H1 (cell line): Measurements from ENCODE around the gene CCDC80. TPM values are rescaled to one million over a fixed set of nuclear protein-coding genes. Genes with fewer than 3 reads are reported as not detected.

Experiments
- CEBPB ChIP-seq: IDR thresholded peaks from 2 replicates; pipeline ENCODE4 v1.6.1; 2012; ENCODE audit warnings: low read depth, low read length
- CHD7 ChIP-seq: fragments of 300-600 bp; sonication (generic); IDR thresholded peaks from 2 replicates; pipeline ENCODE4 v1.7.1; 2012; ENCODE audit warnings: low read length, moderate library complexity, mild to moderate bottlenecking, inconsistent platforms; ENCODE audit not compliant: insufficient replicate concordance
- MAX ChIP-seq: IDR thresholded peaks from 2 replicates; pipeline ENCODE4 v1.6.1; 2012; ENCODE audit warnings: inconsistent platforms
- polyA plus RNA-seq, 7 experiments: library from polyadenylated mRNA; depleted of rRNA in 3 of 7; stranded (reverse) in 5 of 7; unstranded in 2 of 7; fragments of >200 nt in 5 of 7; fragments of 200-250 nt in 2 of 7; gene quantifications; 1 replicate in 5 of 7; 2 replicates in 1 of 7; 4 replicates in 1 of 7; pipeline versions ENCODE4 v1.2.1 to v1.2.3, GENCODE V29; 2011 to 2013; ENCODE audit warnings: missing spikeins in 2 of 7, mixed read lengths in 2 of 7
- total RNA-seq: library from RNA; stranded (reverse); fragmentation: NEBNext Ultra II Directional; extraction: Animal tissue kit (Norgen Biotek cat#: 25700); gene quantifications from 2 replicates; pipeline ENCODE4 v1.2.1, GENCODE V29; 2021

The CCDC80 gene
- total and polyA plus RNA-seq, 2 of the 8 experiments (the other 6 are each of a cell fraction or from before 2014, with no cell fraction given) = 1.1 to 12.9 TPM

GRCh38 chr3:112649478-112649735, 8.5 kb upstream of the CCDC80 start (continued):
- TF ChIP-seq CHD7 = no peak
- no peak for TF ChIP-seq CEBPB
- TF ChIP-seq MAX = no peak
